ENCODE data around the gene BIRC7.

Gene BIRC7

DNA sequence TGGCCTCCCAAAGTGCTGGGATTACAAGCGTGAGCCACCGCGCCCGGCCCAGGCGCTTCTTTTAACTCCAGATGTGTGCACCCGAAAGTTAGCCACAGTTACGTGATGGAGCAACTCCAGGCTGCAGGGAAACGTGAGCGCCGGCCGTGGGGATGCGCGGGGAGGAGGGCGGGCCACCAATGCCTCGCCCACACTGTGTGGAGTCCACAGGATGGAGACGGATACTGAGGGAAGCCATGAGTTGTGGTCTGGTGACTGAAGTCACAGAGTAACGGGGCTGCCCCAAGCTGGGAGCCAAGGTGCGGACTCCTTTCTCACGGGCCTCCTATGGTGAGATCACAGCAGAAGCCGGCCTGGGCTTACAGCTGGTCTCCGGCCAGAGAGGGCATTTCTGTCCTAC, 43.0 kb upstream of the BIRC7 start:
- WGBS, 2 experiments (ENCODE audit: insufficient coverage in 2 of 2) = 91 to 95% methylated on average over 14 to 21 of the region's 21 CpGs
- Histone ChIP-seq H3K36me3 (ENCODE audit: control insufficient read depth, insufficient read depth, low read length) (peaks cover 26% of the 10 kb centered on the region), H3K27ac (ENCODE audit: low read depth, low read length, severe bottlenecking) (no peak overlapping the region), H3K4me1 (ENCODE audit: control insufficient read depth, insufficient read depth, low read length, poor library complexity, severe bottlenecking) (no peaks in the 10 kb centered on the region), H3K4me3 (ENCODE audit: extremely low read depth, insufficient read depth, low read length, poor library complexity, severe bottlenecking) (no peak overlapping the region), H3K9me3 (ENCODE audit: control insufficient read depth, low read length) (no peaks in the 10 kb centered on the region)

DNA sequence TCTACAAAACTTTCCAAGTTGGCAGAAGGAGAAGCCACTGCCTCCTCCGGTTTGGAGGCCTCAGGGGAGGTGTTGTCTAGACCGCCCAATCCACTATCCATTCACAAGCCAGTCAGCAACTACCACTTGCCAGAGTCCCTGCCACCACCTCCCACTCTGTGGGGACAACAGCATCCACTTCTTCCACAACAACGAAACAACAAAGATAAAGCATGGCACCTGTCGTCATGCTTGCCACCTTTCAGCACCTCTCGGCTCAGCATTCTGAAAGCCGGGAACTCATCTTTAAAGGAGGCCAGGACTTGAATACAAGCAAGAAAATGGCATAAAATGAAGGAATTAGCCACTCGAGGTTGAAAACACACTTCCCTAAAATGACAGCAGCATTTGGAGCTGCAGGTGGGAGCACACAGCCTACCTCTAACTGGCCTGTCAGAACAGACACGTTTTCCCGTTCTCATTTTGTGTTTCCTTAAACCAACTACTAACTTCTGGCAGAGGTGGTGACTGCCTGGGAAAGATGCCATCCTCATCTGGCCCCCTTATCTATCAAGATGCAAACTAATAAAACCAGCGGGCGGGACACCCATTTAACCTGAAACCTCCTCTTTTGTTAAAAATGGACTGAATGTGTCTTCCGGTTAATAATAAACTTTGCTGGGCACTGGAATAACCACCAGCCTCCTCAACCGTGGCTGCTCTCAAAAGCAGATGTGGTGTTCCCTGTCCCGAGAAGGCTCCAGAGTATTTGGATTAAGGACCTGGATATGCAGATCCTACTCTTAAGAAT, 41.5 kb upstream of the BIRC7 start:
- no peak overlapping the region for H3K4me3 ChIP-seq (ENCODE audit: extremely low read depth, insufficient read depth, low read length, poor library complexity, severe bottlenecking)
- no peaks in the 10 kb centered on the region for H3K4me1 ChIP-seq (ENCODE audit: control insufficient read depth, insufficient read depth, low read length, poor library complexity, severe bottlenecking)
- no peaks in the 10 kb centered on the region for H3K9me3 ChIP-seq (ENCODE audit: control insufficient read depth, low read length)
- H3K27ac ChIP-seq (ENCODE audit: low read depth, low read length, severe bottlenecking) = no peak overlapping the region
- WGBS, 2 experiments (ENCODE audit: insufficient coverage in 2 of 2) = 86 to 91% methylated on average over 8 to 12 of the region's 14 CpGs
- peaks cover 38% of the 10 kb centered on the region for H3K36me3 ChIP-seq (ENCODE audit: control insufficient read depth, insufficient read depth, low read length)

DNA sequence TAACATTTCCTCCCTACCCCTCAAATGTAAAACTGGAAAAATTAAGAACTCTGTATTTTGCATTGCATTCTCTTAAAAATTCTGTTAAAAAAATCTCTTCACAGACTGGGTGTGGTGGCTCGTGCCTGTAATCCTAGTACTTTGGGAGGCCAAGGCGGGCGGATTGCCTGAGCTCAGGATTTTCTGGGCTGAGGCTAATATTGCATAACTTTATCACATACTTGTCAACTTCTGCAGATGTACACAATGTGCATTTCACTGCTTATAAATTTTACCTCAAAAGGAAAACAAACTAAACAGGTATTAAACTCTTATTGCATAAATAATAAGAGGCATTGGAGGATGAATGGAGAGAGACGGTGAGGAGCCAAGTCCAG, 40.9 kb upstream of the BIRC7 start:
- Histone ChIP-seq H3K9me3 (ENCODE audit: control insufficient read depth, low read length) (no peaks in the 10 kb centered on the region), H3K27ac (ENCODE audit: low read depth, low read length, severe bottlenecking) (no peak overlapping the region), H3K4me1 (ENCODE audit: control insufficient read depth, insufficient read depth, low read length, poor library complexity, severe bottlenecking) (no peaks in the 10 kb centered on the region), H3K4me3 (ENCODE audit: extremely low read depth, insufficient read depth, low read length, poor library complexity, severe bottlenecking) (no peak overlapping the region), H3K36me3 (ENCODE audit: control insufficient read depth, insufficient read depth, low read length) (peaks cover 44% of the 10 kb centered on the region)
- 98 to 100% methylated on average over 2 to 4 of the region's 4 CpGs for WGBS, 2 experiments (ENCODE audit: insufficient coverage in 2 of 2)

DNA sequence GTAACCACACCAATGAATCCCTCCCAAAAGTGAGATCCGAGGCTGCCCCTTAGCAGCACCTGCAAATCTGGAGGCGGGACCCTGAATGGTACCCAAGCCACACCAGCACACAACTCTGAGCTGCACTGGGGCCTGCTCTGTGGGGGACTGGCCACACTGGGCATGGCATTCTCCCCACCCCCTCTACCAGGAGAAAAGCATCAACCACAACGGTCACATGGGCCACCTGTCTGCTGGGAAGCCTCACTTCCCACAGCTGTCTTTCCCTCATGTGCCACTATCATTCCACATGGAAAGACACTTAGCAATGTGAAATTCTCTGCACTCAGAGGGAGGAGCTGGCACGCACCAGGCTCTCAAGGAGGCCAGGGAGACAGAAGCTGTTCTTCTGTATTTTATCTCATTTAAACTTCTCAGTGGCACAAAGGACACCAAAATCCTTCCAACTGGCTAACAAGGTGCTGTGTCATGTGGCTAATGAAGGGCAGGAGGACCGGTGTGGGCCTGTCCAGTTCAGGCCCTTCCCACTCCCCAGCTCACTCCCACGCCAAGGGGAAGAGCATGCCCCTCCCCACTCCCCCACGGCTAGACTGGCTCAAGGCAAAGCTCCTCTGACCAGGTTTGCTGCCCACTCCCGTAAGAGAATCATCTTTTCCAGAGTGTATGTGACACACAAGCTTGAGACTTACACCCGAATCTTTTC, 38.8 kb upstream of the BIRC7 start:
- no peak overlapping the region for H3K4me3 ChIP-seq (ENCODE audit: extremely low read depth, insufficient read depth, low read length, poor library complexity, severe bottlenecking)
- H3K36me3 ChIP-seq (ENCODE audit: control insufficient read depth, insufficient read depth, low read length) = peaks cover 65% of the 10 kb centered on the region
- no peaks in the 10 kb centered on the region for H3K4me1 ChIP-seq (ENCODE audit: control insufficient read depth, insufficient read depth, low read length, poor library complexity, severe bottlenecking)
- no peaks in the 10 kb centered on the region for H3K9me3 ChIP-seq (ENCODE audit: control insufficient read depth, low read length)
- no peak overlapping the region for H3K27ac ChIP-seq (ENCODE audit: low read depth, low read length, severe bottlenecking)
- 85 to 87% methylated on average over 8 of the region's 9 CpGs for WGBS, 2 experiments (ENCODE audit: insufficient coverage in 2 of 2)

DNA sequence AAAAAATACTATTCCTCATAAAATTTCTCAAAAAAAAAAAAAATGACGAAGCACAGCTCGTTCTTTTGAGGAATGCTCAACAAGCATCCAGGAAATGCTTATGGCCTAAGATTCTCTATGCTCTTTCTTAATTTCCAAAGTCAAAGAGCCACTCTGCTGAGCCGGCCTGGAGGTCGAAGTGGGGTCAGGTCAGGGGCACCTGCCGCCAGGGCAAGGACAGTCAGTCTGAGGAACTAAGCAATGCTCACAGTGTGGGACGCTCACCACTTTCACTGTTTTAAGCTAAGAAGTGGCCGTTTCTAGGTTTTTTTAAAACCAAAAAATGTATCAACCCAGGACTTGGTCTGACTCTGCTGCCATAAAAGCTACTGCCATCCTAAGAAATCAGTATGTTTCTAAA, 37.1 kb upstream of the BIRC7 start:
- Histone ChIP-seq H3K27ac (ENCODE audit: low read depth, low read length, severe bottlenecking) (no peak overlapping the region), H3K4me3 (ENCODE audit: extremely low read depth, insufficient read depth, low read length, poor library complexity, severe bottlenecking) (no peak overlapping the region), H3K9me3 (ENCODE audit: control insufficient read depth, low read length) (no peaks in the 10 kb centered on the region), H3K4me1 (ENCODE audit: control insufficient read depth, insufficient read depth, low read length, poor library complexity, severe bottlenecking) (no peaks in the 10 kb centered on the region), H3K36me3 (ENCODE audit: control insufficient read depth, insufficient read depth, low read length) (peaks cover 82% of the 10 kb centered on the region)
- 89 to 96% methylated on average over 6 of the region's 7 CpGs for WGBS, 2 experiments (ENCODE audit: insufficient coverage in 2 of 2)

DNA sequence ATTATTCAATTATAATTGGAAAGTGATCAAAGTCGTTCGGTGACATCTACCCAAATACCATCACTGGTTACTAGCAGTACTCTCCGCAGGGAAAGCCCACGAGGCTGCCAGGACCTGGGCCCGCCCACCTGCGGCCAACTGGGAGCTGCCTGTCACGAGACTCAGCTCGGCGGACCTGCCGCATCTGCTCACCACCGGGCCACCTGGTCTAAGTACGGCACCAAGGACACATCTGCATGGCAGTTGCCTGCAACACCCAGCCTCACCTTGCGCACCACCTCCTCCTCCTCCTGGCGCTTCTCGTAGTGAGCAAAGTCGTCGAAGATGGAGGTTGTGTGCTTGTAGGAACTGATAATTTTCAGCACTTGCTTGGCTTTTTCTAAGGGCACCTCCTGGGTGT, 33.7 kb upstream of the BIRC7 start:
- no peak overlapping the region for H3K4me3 ChIP-seq (ENCODE audit: extremely low read depth, insufficient read depth, low read length, poor library complexity, severe bottlenecking)
- no peak overlapping the region for H3K27ac ChIP-seq (ENCODE audit: low read depth, low read length, severe bottlenecking)
- H3K4me1 ChIP-seq (ENCODE audit: control insufficient read depth, insufficient read depth, low read length, poor library complexity, severe bottlenecking) = no peaks in the 10 kb centered on the region
- WGBS, 2 experiments (ENCODE audit: insufficient coverage in 2 of 2) = 94 to 96% methylated on average over 11 to 12 of the region's 17 CpGs
- H3K36me3 ChIP-seq (ENCODE audit: control insufficient read depth, insufficient read depth, low read length) = peaks cover 95% of the 10 kb centered on the region
- H3K9me3 ChIP-seq (ENCODE audit: control insufficient read depth, low read length) = no peaks in the 10 kb centered on the region

DNA sequence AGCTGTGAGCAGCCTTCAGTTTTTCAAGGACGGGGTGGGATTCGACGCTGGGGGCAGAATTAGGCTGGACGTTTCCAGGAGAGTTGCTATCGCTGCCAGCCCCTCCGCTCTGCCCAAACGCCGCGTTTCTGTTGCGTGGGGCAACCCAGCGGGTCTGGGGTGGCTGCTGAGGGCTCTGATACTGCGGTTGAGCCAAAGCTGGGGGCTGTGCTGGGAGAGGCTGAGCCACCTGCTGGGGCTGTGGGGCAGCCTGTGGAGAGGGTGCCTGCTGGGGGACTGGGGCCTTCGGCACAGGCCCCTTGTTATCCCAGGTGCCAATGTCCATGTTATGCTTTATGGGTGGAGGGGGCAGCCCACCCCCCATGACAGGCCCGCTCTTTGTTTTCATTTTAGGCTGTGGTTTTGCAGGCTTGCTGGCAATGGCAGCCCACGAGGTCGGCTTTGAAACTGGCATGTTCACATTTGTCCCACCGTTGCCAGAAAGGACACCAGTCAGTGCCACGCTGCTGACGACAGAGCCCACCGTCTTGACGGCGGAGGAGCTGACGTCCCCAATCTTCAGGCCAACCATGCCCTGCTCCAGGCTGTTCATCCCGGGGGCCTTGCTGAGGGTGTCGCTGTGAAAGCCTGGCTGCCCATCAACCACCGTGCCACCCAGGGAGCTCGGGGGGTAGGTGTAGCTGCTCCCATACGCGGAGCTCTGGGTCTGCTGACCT, 32.7 kb upstream of the BIRC7 start:
- no peak overlapping the region for H3K4me3 ChIP-seq (ENCODE audit: extremely low read depth, insufficient read depth, low read length, poor library complexity, severe bottlenecking)
- no peak overlapping the region for H3K27ac ChIP-seq (ENCODE audit: low read depth, low read length, severe bottlenecking)
- WGBS, 2 experiments (ENCODE audit: insufficient coverage in 2 of 2) = 97 to 98% methylated on average over 26 to 29 of the region's 29 CpGs
- H3K4me1 ChIP-seq (ENCODE audit: control insufficient read depth, insufficient read depth, low read length, poor library complexity, severe bottlenecking) = no peaks in the 10 kb centered on the region
- H3K36me3 ChIP-seq (ENCODE audit: control insufficient read depth, insufficient read depth, low read length) = peaks cover 99% of the 10 kb centered on the region
- H3K9me3 ChIP-seq (ENCODE audit: control insufficient read depth, low read length) = no peaks in the 10 kb centered on the region

DNA sequence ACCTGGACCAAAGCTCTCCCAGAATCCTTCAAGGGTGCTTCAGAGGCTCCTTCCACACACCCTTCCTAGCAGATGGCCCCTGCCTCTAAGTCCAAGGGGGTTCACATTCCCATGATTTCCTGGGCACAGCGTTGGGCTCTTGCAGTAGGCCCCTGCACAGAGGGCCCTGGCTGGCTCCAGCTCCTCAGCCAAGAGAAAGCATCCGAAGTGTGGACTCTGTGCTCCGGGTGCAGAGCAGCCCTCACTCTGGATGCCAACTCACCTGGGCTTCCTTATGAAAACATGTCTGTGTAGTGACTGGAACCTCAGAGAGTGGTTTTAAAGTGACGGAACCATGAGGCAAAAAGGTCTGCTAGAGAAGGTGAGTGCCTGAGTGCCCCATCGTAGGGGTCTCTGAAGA, 31.3 kb upstream of the BIRC7 start:
- H3K27ac ChIP-seq (ENCODE audit: low read depth, low read length, severe bottlenecking) = no peak overlapping the region
- no peaks in the 10 kb centered on the region for H3K9me3 ChIP-seq (ENCODE audit: control insufficient read depth, low read length)
- no peaks in the 10 kb centered on the region for H3K4me1 ChIP-seq (ENCODE audit: control insufficient read depth, insufficient read depth, low read length, poor library complexity, severe bottlenecking)
- WGBS, 2 experiments (ENCODE audit: insufficient coverage in 2 of 2) = 96 to 100% methylated on average over 5 of the region's 5 CpGs
- no peak overlapping the region for H3K4me3 ChIP-seq (ENCODE audit: extremely low read depth, insufficient read depth, low read length, poor library complexity, severe bottlenecking)
- H3K36me3 ChIP-seq (ENCODE audit: control insufficient read depth, insufficient read depth, low read length) = peaks cover 99% of the 10 kb centered on the region

DNA sequence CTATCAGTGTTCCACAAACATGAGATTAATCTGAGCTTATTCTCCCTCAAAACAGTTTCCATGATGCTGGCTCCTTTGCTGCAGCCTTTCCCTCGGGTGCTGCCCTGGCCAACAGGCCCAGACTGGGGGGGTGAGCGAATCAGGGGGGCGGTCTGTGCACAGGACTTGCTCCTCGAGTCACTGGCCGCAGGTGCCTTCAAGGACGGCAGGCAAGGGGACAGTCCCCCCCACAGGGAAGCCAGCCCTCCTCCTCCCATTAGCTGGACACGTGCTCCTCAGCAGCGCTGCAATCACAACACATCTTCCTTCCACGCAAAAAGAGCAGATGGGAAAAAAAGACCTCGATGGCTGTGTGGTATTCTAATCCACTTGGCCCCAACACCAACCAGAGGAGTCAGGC, 29.8 kb upstream of the BIRC7 start:
- Histone ChIP-seq H3K4me1 (ENCODE audit: control insufficient read depth, insufficient read depth, low read length, poor library complexity, severe bottlenecking) (no peaks in the 10 kb centered on the region), H3K27ac (ENCODE audit: low read depth, low read length, severe bottlenecking) (no peak overlapping the region), H3K4me3 (ENCODE audit: extremely low read depth, insufficient read depth, low read length, poor library complexity, severe bottlenecking) (no peak overlapping the region), H3K9me3 (ENCODE audit: control insufficient read depth, low read length) (no peaks in the 10 kb centered on the region), H3K36me3 (ENCODE audit: control insufficient read depth, insufficient read depth, low read length) (peaks cover 99% of the 10 kb centered on the region)
- WGBS, 2 experiments (ENCODE audit: insufficient coverage in 2 of 2) = 93% methylated on average over 6 to 8 of the region's 10 CpGs

DNA sequence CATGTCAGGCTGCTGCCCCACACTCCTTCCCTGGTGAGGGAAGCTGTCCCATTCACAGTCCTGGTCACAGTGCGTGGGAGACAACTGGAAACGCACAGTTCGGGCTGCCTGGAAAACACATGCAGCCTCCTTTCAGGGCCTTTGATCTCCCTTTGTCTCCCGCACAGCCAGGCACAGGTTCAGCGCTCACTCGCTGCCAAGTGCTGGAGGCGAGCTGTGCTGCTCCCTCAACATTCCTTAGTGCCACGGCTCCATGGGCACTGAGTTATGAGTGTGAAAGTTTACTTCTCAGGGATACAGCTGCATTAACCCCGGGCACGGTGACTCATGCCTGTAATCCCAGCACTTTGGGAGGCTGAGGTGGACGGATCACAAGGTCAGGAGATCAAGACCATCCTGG, 28.8 kb upstream of the BIRC7 start:
- H3K27ac ChIP-seq (ENCODE audit: low read depth, low read length, severe bottlenecking) = no peak overlapping the region
- no peaks in the 10 kb centered on the region for H3K4me1 ChIP-seq (ENCODE audit: control insufficient read depth, insufficient read depth, low read length, poor library complexity, severe bottlenecking)
- 94 to 95% methylated on average over 10 to 11 of the region's 11 CpGs for WGBS, 2 experiments (ENCODE audit: insufficient coverage in 2 of 2)
- no peak overlapping the region for H3K4me3 ChIP-seq (ENCODE audit: extremely low read depth, insufficient read depth, low read length, poor library complexity, severe bottlenecking)
- no peaks in the 10 kb centered on the region for H3K9me3 ChIP-seq (ENCODE audit: control insufficient read depth, low read length)
- H3K36me3 ChIP-seq (ENCODE audit: control insufficient read depth, insufficient read depth, low read length) = peaks cover 99% of the 10 kb centered on the region

All from mesodermal cell (in vitro differentiated cells).